Parathyroid adenoma (tissue), 2 donors: ENCODE data around the gene BEX3.

Experiments used
- H2AFZ ChIP-seq: fragments of 300-600 bp; sonication (generic); one replicate; pipeline ENCODE4 v1.7.0; 2017; ENCODE audit warnings: antibody characterized with exemption, mild to moderate bottlenecking
- H3K27ac ChIP-seq: fragments of 300-600 bp; sonication (generic); one replicate; pipeline ENCODE4 v1.7.0; 2017
- H3K27me3 ChIP-seq: fragments of 300-600 bp; sonication (generic); one replicate; pipeline ENCODE4 v1.7.0; 2017; ENCODE audit warnings: low read length; ENCODE audit not compliant: control insufficient read depth, insufficient read depth
- H3K36me3 ChIP-seq: fragments of 300-600 bp; sonication (generic); one replicate; pipeline ENCODE4 v1.7.0; 2017; ENCODE audit warnings: low read length; ENCODE audit not compliant: control insufficient read depth, insufficient read depth
- H3K4me1 ChIP-seq: fragments of 300-600 bp; sonication (generic); one replicate; pipeline ENCODE4 v1.7.0; 2017; ENCODE audit warnings: control low read depth
- H3K4me2 ChIP-seq: fragments of 300-600 bp; sonication (generic); one replicate; pipeline ENCODE4 v1.7.0; 2017; ENCODE audit warnings: low read length
- H3K4me3 ChIP-seq: fragments of 300-600 bp; sonication (generic); one replicate; pipeline ENCODE4 v1.7.0; 2017; ENCODE audit warnings: low read depth, low read length
- H3K79me2 ChIP-seq: fragments of 300-600 bp; sonication (generic); one replicate; pipeline ENCODE4 v1.7.0; 2017; ENCODE audit warnings: control low read depth
- H3K9ac ChIP-seq: fragments of 300-600 bp; sonication (generic); one replicate; pipeline ENCODE4 v1.7.0; 2017; ENCODE audit warnings: mild to moderate bottlenecking
- H3K9me3 ChIP-seq: fragments of 300-600 bp; sonication (generic); one replicate; pipeline ENCODE4 v1.7.0; 2017; ENCODE audit warnings: low read length; ENCODE audit not compliant: control insufficient read depth
- TF ChIP-seq, protein P1 (sequence below): fragments of 300-600 bp; sonication (generic); IDR thresholded peaks from one replicate; pipeline ENCODE4 v1.7.0; 2017; ENCODE audit warnings: antibody characterized with exemption, mild to moderate bottlenecking
- donor health status: primary hyperparathyroidism.

The BEX3 gene

DNA sequence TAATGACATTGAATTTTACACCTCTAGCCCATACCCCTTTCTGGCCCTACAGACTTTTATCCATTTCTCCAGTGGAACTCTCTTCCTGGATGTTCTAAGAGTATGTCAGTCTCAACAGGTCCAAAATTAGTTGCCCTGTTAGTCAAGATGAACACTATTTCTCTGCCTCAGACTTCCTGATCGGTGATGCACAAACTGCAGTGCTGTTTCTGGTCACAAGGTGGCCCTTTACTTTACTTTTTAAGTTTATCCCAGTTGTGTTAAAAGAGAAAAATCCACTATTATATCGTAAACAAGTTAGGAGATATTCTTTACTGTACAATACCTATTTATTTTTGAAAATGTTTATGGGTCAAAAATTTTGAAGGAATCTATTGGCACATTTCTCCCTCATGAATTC, 33.2 kb upstream of the BEX3 start:
- H3K4me2 ChIP-seq = no peak overlapping the region
- no peaks in the 10 kb centered on the region for H3K79me2 ChIP-seq
- no peaks in the 10 kb centered on the region for H3K36me3 ChIP-seq
- H2AFZ ChIP-seq = no peak overlapping the region
- TF ChIP-seq, protein P1, sequence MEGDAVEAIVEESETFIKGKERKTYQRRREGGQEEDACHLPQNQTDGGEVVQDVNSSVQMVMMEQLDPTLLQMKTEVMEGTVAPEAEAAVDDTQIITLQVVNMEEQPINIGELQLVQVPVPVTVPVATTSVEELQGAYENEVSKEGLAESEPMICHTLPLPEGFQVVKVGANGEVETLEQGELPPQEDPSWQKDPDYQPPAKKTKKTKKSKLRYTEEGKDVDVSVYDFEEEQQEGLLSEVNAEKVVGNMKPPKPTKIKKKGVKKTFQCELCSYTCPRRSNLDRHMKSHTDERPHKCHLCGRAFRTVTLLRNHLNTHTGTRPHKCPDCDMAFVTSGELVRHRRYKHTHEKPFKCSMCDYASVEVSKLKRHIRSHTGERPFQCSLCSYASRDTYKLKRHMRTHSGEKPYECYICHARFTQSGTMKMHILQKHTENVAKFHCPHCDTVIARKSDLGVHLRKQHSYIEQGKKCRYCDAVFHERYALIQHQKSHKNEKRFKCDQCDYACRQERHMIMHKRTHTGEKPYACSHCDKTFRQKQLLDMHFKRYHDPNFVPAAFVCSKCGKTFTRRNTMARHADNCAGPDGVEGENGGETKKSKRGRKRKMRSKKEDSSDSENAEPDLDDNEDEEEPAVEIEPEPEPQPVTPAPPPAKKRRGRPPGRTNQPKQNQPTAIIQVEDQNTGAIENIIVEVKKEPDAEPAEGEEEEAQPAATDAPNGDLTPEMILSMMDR = peak; percentile 63
- no peak overlapping the region for H3K9ac ChIP-seq
- H3K4me1 ChIP-seq = no peaks in the 10 kb centered on the region
- no peaks in the 10 kb centered on the region for H3K9me3 ChIP-seq
- no peak overlapping the region for H3K27ac ChIP-seq
- no peak overlapping the region for H3K4me3 ChIP-seq
- no peaks in the 10 kb centered on the region for H3K27me3 ChIP-seq

DNA sequence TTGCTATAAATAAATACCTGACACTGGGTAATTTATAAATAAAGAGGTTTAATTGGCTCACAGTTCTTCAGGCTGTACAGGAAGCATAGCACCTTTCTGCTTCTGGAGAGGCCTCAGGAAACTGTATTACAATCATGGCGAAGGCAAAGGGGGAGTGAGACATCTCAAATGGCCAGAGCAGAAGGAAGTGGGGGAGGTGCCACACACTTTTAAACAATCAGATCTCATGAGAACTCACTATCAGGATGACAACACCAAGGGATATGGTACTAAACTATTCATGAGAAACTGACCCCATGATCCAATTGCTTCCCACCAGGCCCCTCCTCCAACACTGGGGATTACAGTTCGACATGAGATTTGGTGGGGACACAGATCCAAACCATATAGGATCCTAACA, 31.7 kb upstream of the BEX3 start:
- no peaks in the 10 kb centered on the region for H3K36me3 ChIP-seq
- H3K27ac ChIP-seq = no peak overlapping the region
- H3K27me3 ChIP-seq = no peaks in the 10 kb centered on the region

DNA sequence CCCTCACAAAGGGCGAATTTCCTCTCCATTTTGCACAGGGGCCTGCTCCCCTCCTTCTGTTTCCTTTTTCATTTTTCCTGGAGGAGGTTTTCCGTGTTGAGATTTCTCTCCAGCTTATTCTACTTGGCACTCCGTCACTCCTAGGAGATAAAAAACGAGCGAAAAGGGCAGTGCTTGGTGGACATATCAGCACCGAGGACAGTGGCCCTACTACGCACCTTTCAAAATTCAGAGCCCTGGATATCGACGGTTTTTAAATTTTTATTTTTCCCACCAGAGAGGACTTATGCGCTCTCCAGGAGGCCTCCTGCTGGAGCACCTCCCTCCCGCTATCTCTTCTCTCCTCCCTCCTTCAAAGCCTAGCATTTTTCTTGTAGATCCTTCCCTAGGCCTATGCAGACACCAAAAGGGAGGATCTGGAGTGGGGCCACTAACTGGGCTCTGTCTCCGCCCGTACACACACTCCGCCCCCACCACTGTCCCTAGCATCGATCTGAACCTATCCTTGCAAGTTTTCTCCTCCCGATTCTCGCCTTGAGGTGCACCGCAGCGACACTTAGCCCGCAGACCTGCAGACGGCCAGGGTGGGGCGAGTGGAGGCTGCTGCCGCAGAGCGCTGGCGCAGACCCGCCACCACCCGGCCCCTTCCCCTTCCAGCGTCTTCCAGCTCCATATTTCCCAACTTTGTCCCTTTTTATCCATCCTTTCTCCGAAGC, 28.5 kb upstream of the BEX3 start:
- no peaks in the 10 kb centered on the region for H3K27me3 ChIP-seq
- no peak overlapping the region for H3K27ac ChIP-seq
- no peak overlapping the region for H3K9ac ChIP-seq
- H3K9me3 ChIP-seq = no peaks in the 10 kb centered on the region
- H3K36me3 ChIP-seq = no peaks in the 10 kb centered on the region
- H3K4me3 ChIP-seq = no peak overlapping the region
- no peak overlapping the region for H3K4me2 ChIP-seq
- no peaks in the 10 kb centered on the region for H3K4me1 ChIP-seq
- H2AFZ ChIP-seq = no peak overlapping the region
- no peaks in the 10 kb centered on the region for H3K79me2 ChIP-seq
- TF ChIP-seq, protein P1 = no peak

More for the DNA sequence above, 31.7 kb upstream of the BEX3 start:
- Histone ChIP-seq H3K9me3 (no peaks in the 10 kb centered on the region), H3K4me1 (no peaks in the 10 kb centered on the region), H3K4me2 (no peak overlapping the region), H3K4me3 (no peak overlapping the region), H3K9ac (no peak overlapping the region), H3K79me2 (no peaks in the 10 kb centered on the region), H2AFZ (no peak overlapping the region)
- TF ChIP-seq, protein P1 = no peak

DNA sequence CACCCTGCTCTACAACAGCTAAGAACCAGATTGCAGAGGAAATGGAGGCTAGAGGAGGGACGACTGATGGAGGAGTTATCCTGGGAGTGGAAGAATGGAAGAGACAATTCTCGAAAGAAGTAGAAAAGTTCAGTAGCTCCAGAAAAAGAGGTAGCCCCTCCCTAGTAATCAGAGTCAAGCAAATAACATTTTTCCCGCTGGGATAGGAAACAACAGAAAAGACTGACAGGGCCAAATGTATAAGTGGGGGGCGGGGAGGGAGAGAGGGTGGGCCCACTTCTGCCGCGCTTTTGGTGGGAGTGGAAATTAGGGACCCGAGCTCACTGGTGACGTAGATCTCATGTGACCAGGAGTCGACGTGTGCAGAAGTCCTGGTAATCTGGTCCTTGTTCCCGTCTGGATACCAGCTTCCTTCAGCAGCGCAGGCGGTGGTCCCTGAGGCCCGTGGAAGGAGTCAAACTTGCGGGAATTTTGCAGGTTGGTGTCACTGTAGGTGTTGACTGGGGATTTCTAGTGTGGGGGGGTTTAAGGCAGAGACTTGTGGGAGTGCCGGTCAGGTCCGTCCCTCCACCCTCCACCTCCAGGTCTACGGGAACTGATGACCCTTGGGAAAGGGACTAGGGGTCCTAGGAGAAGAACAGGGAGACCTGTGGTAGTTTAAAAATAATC, 20.1 kb upstream of the BEX3 start, which contains the start of gene TCEAL9:
Gene TCEAL9 (plus strand): TSS at position 377 of the 669 bp plus-strand sequence. CDS start 1,179 bp downstream, outside the sequence.
- no peaks in the 10 kb centered on the region for H3K79me2 ChIP-seq
- peaks cover 2% of the 10 kb centered on the region for H3K4me1 ChIP-seq
- peak within 1 kb of the TSS; percentile 92 for H3K27ac ChIP-seq
- H3K36me3 ChIP-seq = no peaks in the 10 kb centered on the region
- peak within 1 kb of the TSS; percentile 46 for H3K9ac ChIP-seq
- peak within 1 kb of the TSS; percentile 75 for H3K4me3 ChIP-seq
- TF ChIP-seq, protein P1 = no peak
- H3K27me3 ChIP-seq = no peaks in the 10 kb centered on the region
- H2AFZ ChIP-seq = peak within 1 kb of the TSS; percentile 88
- H3K4me2 ChIP-seq = peak within 1 kb of the TSS; percentile 77
- no peaks in the 10 kb centered on the region for H3K9me3 ChIP-seq
